GM18873 (cell line): ENCODE results near the gene PRKCA.

Source experiments
- ATAC-seq: cut with Tn5 transposase; IDR thresholded peaks from one replicate; pipeline ENCODE4 v1.9.1; 2021; ENCODE audit warnings: mild to moderate bottlenecking, moderate library complexity, moderate number of reproducible peaks; ENCODE audit not compliant: unreplicated experiment, low FRiP score

The PRKCA gene

DNA sequence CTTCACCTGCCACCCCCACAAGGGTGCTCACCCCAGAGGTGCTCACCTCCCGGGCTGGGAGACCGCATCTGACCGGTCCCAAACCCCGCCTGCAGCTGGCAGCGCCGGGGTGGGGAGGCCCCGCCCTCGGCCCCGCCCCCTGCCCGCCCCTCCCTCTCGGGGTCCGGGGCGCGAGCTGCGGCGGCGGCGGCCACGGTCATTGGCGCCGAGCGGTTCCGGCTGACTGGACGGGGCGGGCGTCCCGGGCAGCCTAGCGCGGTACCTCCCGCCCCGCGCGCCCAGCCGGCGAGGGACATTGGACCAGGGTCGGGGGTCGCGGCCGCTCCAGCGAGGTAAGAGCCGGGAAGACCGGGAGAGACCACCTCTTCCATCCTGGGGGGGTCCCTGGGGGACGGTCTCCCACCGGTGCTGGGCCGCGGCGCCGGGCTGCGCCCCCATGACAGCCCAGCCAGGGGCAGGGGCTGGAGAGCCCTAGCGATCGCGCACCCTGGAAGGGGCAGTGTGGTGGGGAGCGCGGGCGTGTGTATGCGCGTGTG lies 532.6 kb downstream of the PRKCA start, which contains the start of gene CACNG5:
Gene CACNG5 (plus strand): TSS at position 199 of the 536 bp plus-strand sequence. CDS start 42,216 bp downstream, outside the sequence.
- ATAC-seq = no peak

- ATAC-seq = no peak
These were observed 533.1 kb downstream of the PRKCA start for GRCh38 chr17:66835476-66835875.

DNA sequence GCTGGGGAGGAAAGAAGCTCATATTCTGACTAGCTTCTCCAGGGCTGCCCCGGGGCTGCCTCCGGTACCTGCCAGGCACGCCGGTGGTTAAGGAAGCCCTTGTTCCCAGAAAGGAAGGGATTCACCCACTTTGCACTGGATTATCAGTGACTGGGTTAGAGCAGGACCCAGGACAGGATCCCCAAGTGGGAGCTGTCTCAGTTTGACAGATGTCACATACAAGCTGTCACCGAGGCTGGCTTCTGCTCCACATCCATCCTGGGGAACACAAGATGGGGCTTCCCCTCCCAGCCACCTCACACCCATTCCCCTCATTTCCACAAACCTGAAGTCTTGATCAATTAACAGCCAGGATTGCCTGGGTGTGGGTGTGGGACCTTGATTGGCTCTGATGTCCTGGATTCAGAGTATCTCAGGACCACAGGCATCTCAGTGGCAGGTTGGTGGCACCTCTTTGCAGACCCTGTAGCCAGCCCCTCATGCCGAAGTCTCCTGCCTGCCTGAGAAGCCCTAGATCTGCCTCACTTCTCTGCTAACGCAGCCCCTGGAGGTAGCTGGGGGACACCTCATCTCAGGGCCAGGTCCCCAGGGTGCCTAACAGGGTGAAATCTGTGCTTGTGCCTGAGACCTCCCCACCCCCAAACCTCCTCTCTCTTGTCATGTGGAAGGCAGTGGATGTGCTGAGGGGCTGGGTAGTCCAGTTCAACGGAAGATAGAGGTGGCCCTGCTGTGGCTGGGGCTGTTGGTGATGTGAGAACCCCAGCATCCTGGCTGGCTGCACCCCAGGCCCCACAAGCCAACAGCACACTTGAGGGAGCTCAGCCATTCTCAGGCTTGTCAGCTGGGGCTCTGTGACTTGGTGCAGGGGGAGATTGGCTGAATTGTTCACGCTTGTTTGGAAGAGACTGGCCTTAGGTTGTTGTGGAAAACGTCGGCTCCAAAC lies 533.9 kb downstream of the PRKCA start:
- no peak for ATAC-seq

GRCh38 chr17:66837226-66837625 lies 534.8 kb downstream of the PRKCA start:
- ATAC-seq = no peak

GRCh38 chr17:66837885-66838665 lies 535.7 kb downstream of the PRKCA start:
- ATAC-seq = no peak

DNA sequence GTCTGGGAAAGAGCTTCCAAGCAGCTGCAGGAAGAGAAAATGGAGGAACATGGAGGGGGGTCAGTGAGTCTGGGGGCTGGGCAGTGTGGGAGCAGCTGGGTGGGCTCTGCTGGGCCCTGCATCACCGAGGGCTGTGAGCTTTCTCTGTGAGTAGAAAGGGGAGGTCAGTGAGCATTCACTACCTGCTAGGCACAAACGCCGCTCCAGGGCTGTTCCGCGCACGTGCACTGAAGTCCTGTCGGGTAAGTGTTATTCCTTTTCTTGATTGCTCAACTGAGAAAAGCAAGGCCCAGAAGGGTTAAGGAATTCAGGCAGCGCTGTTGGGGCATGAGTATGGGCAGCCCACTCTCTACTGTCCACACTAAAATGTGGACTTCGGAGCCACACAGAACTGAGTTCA lies 537.2 kb downstream of the PRKCA start:
- ATAC-seq = no peak

- no peak for ATAC-seq
These were observed 537.6 kb downstream of the PRKCA start for GRCh38 chr17:66840061-66840460.

GRCh38 chr17:66841328-66841727 lies 538.9 kb downstream of the PRKCA start:
- ATAC-seq = no peak

- no peak for ATAC-seq
These were observed 539.3 kb downstream of the PRKCA start for GRCh38 chr17:66841744-66842143.

DNA sequence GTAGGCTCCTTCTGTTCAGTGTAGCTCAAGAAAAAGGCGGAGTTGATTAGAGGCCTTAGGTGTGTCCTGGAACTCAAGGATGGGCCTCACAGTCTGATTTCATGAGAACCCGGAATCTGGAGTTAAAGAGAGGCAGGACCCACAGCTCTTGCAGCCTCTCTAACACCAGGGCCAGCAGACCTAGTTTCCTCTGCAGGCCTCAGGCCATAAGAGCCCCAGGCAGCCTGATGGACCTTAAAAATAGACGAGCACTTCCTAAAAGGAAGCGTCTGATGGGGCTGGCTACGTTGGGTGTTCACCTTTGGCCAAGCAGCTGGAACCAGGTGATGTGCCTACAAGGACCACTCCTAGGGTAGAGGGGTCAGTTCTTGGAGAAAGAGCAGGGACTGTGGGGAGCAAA lies 540.1 kb downstream of the PRKCA start:
- ATAC-seq = no peak

DNA sequence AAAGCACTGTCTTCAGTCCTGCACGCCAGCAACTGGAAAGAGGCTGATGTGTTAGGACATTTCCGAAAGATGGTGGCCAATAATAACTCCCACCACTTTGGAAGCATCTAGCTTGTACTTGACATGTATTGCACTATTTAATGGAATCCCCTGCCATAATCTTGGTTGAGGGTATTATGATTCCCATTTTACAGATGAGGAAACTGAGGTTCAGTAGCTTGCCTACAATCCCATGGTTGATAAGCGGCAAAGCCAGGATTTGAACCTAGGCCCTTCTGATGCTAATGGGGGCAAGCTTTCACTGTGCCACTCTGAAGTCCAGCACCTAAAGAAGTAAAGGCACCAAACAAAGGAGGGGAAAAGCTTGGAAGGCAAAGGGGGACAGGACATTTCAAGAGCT lies 540.5 kb downstream of the PRKCA start:
- no peak for ATAC-seq

DNA sequence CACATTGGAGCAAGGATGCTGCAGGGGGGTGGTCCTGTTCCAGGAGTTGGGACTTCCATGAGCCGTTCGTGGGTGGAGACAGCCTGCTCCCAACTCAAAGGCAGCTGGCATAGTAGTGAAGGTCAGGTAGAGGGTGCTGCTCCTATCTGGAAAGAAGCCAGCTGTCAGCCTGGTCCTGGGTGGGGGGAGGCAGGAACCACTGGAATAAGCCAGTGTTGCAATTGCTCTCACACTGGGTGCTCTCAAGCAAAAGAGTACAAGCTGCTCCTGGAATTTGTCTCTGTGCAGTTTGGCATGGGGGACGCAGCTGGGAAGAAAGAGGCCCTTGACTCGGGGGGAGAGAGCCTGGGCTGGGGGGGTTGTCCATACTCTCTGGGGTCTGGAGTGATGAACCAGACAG lies 541.2 kb downstream of the PRKCA start:
- ATAC-seq = no peak

DNA sequence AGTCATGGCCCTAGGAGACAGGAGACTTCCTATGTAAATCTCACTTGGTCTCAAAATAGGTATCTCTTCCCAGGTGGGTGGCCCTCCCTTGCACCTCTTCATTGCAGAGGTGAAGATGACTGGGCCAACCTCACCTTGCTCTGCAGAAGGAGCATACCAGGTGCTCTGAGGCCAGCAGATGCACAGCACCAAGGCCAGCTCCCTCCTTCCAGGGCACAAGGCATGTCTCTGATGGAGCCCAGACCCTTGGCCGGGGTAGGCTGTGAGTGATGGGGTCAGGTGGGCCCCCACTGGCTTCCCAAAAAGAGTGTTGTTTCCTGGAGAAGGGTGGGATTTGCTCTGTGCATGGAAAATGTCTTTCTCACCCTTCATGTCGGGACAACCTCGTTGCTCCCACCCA lies 545.3 kb downstream of the PRKCA start:
- no peak for ATAC-seq

- no peak for ATAC-seq
These were observed 546.1 kb downstream of the PRKCA start for GRCh38 chr17:66848496-66848895.

DNA sequence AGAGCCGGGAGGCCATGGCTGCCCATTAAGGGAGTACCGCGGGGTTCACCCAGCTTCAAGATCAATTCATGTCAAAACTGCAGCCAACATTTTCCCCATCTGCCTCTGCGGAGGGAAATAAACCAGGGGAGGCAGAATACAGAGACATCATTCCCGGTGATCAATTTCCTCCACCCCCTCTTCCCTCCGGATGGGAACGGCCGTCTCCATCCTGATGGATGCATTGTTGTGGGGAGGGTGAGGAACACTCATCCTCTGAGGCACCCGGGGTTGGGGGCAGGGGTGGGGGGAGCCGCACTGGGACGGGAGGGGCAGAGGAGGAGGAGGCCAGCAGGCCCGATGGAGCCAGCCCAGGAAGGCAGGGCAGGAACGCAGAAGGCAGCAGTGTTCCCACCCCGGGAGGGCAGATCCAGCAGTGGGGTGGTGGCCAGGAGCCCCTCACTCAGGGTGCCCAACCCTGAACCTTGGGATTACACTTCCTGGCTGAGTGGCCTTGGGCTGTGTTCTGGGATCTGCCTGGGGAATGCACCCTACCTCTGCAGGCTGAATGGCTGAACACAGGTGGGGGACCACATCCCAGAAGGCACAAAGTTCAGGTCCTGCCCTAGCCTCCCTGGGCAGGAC lies 546.7 kb downstream of the PRKCA start:
- no peak for ATAC-seq

DNA sequence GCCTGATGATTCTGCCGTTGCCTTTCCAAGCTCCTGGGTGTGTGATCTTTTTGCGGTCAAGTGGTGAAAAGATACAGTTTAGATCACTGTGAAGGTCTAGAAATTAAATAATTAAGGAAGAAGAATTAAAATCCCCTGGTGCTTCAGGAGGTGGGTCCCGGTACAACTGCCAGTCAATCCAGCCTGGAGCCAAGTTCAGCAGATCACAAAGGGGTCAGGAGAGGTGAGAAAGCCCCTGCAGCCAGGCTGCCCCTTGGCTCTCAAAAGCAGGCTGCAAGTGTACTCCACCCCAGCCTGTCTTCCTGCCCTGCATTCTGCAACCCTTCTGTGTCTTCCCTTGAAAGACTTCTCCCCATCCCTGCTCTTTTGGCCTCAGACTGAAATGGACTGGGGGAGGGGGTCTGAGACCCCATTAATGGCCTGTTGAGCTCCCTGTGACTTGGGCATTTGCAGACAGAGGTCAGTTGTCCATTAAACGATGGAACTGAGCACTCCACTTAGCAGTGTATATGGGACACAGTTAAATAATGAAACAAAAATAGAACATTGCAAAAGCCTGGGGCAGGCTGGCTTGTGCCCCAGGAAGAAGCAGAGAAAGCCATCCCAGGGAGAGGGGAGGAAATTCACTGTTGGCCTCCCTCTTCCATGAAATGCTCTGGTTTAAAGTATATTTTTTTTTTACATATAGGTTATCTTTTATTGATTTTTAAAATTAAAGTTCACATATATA lies 547.6 kb downstream of the PRKCA start:
- ATAC-seq = no peak

DNA sequence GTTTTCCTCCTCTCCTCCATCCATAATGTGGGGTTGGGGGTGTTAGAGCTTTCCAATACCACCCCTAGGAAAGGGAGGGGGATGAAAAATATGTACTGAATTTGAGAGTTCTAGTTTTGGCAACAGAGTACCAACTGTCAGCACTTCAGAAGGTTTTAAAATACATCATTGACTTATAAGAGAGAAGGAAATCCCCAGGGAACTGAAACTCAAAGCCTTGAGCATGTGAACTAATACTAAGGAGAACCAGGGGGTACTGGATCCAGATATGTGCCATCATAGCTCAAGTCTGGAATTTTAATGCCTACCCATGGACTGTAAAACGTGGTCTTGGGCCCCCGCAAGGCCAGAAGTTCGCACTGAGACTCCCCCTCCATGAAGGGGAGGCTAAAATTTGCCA lies 548.3 kb downstream of the PRKCA start:
- no peak for ATAC-seq

- no peak for ATAC-seq
These were observed 552.8 kb downstream of the PRKCA start for GRCh38 chr17:66855204-66855603.

- ATAC-seq = no peak
These were observed 556.0 kb downstream of the PRKCA start for GRCh38 chr17:66858226-66859083.
